GM18502 (cell line): Measurements from ENCODE around the gene PIGK.
"Not testable (repeated sequence)": the region's sequence is repeated elsewhere in the genome, so short reads cannot be mapped to it uniquely, and the experiment has no call there.

ENCODE experiments used
- ATAC-seq: cut with Tn5 transposase; IDR thresholded peaks from one replicate; pipeline ENCODE4 v1.9.1; 2021; ENCODE audit warnings: mild to moderate bottlenecking; ENCODE audit not compliant: unreplicated experiment, poor library complexity

Gene PIGK

GRCh38 chr1:77219166-77219887, at the start of gene PIGK:
PIGK (minus strand) TSS chr1:77219430; CDS start chr1:77219402, 28 bp downstream.
- ATAC-seq = peak; percentile 97

- no peak for ATAC-seq
Observed at GRCh38 chr1:77267035-77267434, 47.8 kb upstream of the PIGK start.

GRCh38 chr1:77265180-77265579, 46.0 kb upstream of the PIGK start:
- no peak for ATAC-seq

GRCh38 chr1:77263708-77264107, 44.5 kb upstream of the PIGK start:
- ATAC-seq = no peak

- ATAC-seq = no peak
Observed at GRCh38 chr1:77253211-77253610, 34.0 kb upstream of the PIGK start.

GRCh38 chr1:77250126-77250525, 30.9 kb upstream of the PIGK start:
- no peak for ATAC-seq

GRCh38 chr1:77245830-77246229, 26.6 kb upstream of the PIGK start:
- no peak for ATAC-seq

GRCh38 chr1:77239311-77239710, 20.1 kb upstream of the PIGK start:
- no peak for ATAC-seq

- ATAC-seq = no peak
Observed at GRCh38 chr1:77238462-77238861, 19.2 kb upstream of the PIGK start.

- ATAC-seq = no peak
Observed at GRCh38 chr1:77234943-77235342, 15.7 kb upstream of the PIGK start.

GRCh38 chr1:77234096-77234495, 14.9 kb upstream of the PIGK start:
- ATAC-seq = no peak

GRCh38 chr1:77232829-77233228, 13.6 kb upstream of the PIGK start:
- ATAC-seq = no peak

- ATAC-seq = no peak
Observed at GRCh38 chr1:77230051-77230450, 10.8 kb upstream of the PIGK start.

GRCh38 chr1:77228836-77229235, 9.6 kb upstream of the PIGK start:
- no peak for ATAC-seq

GRCh38 chr1:77227381-77227780, 8.2 kb upstream of the PIGK start:
- no peak for ATAC-seq

- ATAC-seq = no peak
Observed at GRCh38 chr1:77222496-77222895, 3.3 kb upstream of the PIGK start.

- no peak for ATAC-seq
Observed at GRCh38 chr1:77220687-77221463, 1.6 kb upstream of the PIGK start.

GRCh38 chr1:77218477-77219165, 609 bp downstream of the PIGK start:
- ATAC-seq = peak; percentile 53

- not testable (repeated sequence) for ATAC-seq
Observed at GRCh38 chr1:77204043-77204442, 15.2 kb downstream of the PIGK start.

- no peak for ATAC-seq
Observed at GRCh38 chr1:77202751-77203150, 16.5 kb downstream of the PIGK start.

GRCh38 chr1:77200806-77201205, 18.4 kb downstream of the PIGK start:
- ATAC-seq = no peak
